GM18873 (cell line): ENCODE results near the gene OTUD4.
A peak's percentile ranks its signal among the peaks of the same experiment; 100 is the strongest.
"Not testable (repeated sequence)": the region's sequence is repeated elsewhere in the genome, so short reads cannot be mapped to it uniquely, and the experiment has no call there.

Source experiments
- ATAC-seq: cut with Tn5 transposase; IDR thresholded peaks from one replicate; pipeline ENCODE4 v1.9.1; 2021; ENCODE audit warnings: mild to moderate bottlenecking, moderate library complexity, moderate number of reproducible peaks; ENCODE audit not compliant: unreplicated experiment, low FRiP score

OTUD4 gene

GRCh38 chr4:145180298-145181090 lies at the start of gene OTUD4:
Gene OTUD4 (minus strand): TSS chr4:145180589. CDS start chr4:145179973, 616 bp downstream.
- ATAC-seq, result peak; percentile 72

- not testable (repeated sequence) for ATAC-seq
Observed at GRCh38 chr4:145223228-145223627, 42.8 kb upstream of the OTUD4 start.

- ATAC-seq, result not testable (repeated sequence)
Observed at GRCh38 chr4:145221529-145221928, 41.1 kb upstream of the OTUD4 start.

- no peak for ATAC-seq
Observed at GRCh38 chr4:145219090-145219489, 38.7 kb upstream of the OTUD4 start.

GRCh38 chr4:145218251-145218650 lies 37.9 kb upstream of the OTUD4 start:
- ATAC-seq, result peak; percentile 88

- ATAC-seq, result no peak
Observed at GRCh38 chr4:145217349-145217748, 37.0 kb upstream of the OTUD4 start.

- ATAC-seq, result no peak
Observed at GRCh38 chr4:145216535-145216934, 36.1 kb upstream of the OTUD4 start.

- ATAC-seq, result no peak
Observed at GRCh38 chr4:145213245-145213644, 32.9 kb upstream of the OTUD4 start.

GRCh38 chr4:145207934-145208333 lies 27.5 kb upstream of the OTUD4 start:
- ATAC-seq, result no peak

GRCh38 chr4:145203410-145203809 lies 23.0 kb upstream of the OTUD4 start:
- ATAC-seq, result no peak

GRCh38 chr4:145200366-145200765 lies 20.0 kb upstream of the OTUD4 start:
- ATAC-seq, result no peak

GRCh38 chr4:145199051-145199716 lies 18.8 kb upstream of the OTUD4 start:
- ATAC-seq, result no peak

- ATAC-seq, result no peak
Observed at GRCh38 chr4:145196747-145197146, 16.4 kb upstream of the OTUD4 start.

GRCh38 chr4:145195167-145195952 lies 15.0 kb upstream of the OTUD4 start:
- peak; percentile 87 for ATAC-seq

- no peak for ATAC-seq
Observed at GRCh38 chr4:145189981-145190380, 9.6 kb upstream of the OTUD4 start.

- ATAC-seq, result peak; percentile 83
Observed at GRCh38 chr4:145186729-145187128, 6.3 kb upstream of the OTUD4 start.

GRCh38 chr4:145183581-145183980 lies 3.2 kb upstream of the OTUD4 start:
- ATAC-seq, result no peak

- ATAC-seq, result no peak
Observed at GRCh38 chr4:145183023-145183422, 2.6 kb upstream of the OTUD4 start.

GRCh38 chr4:145182222-145182621 lies 1.8 kb upstream of the OTUD4 start:
- ATAC-seq, result no peak

- no peak for ATAC-seq
Observed at GRCh38 chr4:145181091-145181501, 707 bp upstream of the OTUD4 start.

GRCh38 chr4:145179861-145180297 lies 510 bp downstream of the OTUD4 start:
- ATAC-seq, result not testable (repeated sequence)
